ENCODE results near the gene ATP8A2. TPM values are rescaled to one million over a fixed set of nuclear protein-coding genes. Genes with fewer than 3 reads are reported as not detected.

The ATP8A2 gene
- polyA plus RNA-seq, 1 donor: 1.6 TPM

DNA sequence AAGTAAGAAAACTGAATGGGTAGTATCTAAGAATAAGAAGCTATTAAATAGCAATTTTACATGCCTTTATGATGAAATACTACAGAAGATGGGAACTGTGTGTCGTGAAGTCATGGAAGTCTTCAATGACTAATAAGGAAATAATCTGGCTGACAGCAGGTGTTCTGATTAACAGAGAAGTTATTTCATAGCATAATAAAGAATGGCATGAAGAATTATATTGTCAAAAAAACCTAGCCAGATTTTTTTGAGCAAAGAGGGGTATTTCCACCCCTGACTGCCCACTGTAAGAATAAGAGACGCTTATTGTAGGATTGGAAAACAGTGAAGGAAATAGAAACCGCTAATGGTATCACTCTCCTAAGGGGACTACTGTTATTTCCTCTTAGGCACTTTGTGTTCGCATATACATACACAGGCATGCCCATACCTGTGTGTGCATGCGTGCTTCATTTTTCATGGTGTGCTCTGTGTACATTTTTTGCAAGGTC, 361.3 kb downstream of the ATP8A2 start:
- DNase-seq: no peak

DNA sequence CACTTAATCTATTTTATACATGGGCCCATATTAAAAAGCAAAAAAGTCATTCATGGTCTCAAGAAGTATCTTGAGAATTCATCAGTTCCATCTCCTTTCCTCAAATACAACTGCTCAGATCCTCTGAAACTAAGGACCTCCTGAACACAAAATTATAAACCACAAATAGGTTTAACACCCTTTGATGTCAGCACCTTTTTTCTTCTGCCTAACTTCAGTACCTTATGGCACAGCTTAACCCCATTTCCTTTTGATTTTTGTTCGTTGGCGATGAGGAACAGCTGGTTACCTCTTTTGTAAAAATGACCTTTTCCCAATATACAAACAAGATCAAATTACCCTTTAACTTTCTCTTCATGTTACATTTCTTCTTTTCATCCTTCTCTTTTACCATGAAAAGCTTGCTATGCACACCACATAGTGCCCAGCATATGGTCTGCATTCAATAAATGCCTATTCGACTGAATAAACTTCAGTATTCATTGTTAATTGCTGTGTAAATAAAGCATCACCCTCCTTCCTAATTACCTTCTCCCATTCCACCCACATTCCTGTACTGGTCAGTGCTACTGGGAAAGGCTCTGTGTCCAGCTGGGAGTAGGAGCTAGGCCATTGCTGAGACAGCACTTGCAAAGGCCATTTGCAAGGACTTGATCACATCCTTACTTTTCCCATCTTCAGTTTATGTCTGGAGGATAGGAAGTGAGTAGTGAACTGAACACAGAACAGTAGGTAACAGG, 362.1 kb downstream of the ATP8A2 start:
- DNase-seq: no peak

GRCh38 chr13:25738342-25739196, 366.8 kb downstream of the ATP8A2 start:
- DNase-seq: no peak

- peak; percentile 71 for DNase-seq
Measured at GRCh38 chr13:25739376-25739775, 367.6 kb downstream of the ATP8A2 start.

GRCh38 chr13:25741796-25742195, 370.0 kb downstream of the ATP8A2 start:
- no peak for DNase-seq

GRCh38 chr13:25742220-25742619, 370.4 kb downstream of the ATP8A2 start:
- DNase-seq: no peak

DNA sequence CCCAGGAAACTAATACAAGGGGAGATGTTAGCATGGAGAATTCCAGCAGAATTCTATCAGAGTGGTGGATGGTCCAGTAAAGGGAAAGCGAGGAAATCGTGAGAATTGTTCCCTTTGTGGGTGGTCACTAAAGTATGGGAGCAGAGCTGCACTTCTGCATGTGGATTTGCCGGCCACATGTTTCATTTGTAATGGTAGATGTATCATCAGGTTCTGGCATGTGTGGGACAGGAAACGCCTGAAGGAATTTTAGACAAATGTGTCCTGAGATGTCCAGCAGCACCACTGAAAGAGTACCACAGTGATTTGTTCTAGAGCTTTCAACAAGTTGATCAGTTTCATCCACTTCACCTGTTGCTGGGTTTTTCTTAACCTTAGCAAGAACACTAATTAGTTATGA, 371.6 kb downstream of the ATP8A2 start:
- DNase-seq: no peak

- no peak for DNase-seq
Measured at GRCh38 chr13:25744178-25744577, 372.4 kb downstream of the ATP8A2 start.

DNA sequence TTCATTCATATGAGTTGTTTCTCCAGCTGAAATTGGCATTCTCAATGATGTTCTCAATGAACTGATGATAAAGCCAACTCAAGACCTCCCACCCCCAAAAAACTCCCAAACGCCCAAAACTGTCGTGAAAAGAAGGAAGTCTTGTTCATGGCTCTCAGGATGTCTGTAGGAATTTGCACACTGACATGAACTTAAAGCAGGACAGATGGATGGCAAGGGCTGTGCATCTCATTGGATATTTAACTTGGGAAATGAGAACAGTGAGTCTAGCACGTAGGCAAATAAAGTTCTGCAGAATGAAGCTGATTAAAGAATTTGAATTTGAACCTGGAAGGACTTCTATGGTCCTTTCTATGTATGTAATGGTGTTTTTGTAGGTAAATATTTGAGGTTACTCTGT, 374.4 kb downstream of the ATP8A2 start:
- no peak for DNase-seq

GRCh38 chr13:25752957-25753551, 381.3 kb downstream of the ATP8A2 start:
- DNase-seq: peak; percentile 88

- no peak for DNase-seq
Measured at GRCh38 chr13:25753976-25754375, 382.2 kb downstream of the ATP8A2 start.

DNA sequence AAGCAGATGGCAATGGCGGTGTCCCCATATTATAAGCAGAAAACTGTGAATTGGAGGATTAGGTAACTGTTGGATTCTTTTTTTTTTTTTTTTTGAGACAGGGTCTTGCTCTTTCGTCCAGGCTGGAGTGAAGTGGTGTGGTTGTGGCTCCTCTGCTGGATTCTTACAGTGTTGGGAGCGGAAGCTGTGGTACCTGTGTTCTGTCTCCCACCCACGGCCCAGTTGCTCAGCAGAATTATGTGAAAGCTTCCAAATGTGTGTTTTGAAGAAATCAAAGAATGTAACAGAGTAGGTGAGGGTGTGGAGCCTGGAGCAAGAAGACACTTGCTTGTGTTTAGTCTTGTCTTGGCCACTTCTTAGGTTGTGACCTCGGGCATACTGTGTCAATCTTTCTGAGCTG, 384.5 kb downstream of the ATP8A2 start:
- DNase-seq: no peak

- no peak for DNase-seq
Measured at GRCh38 chr13:25756912-25757311, 385.1 kb downstream of the ATP8A2 start.

- DNase-seq: no peak
Measured at GRCh38 chr13:25761041-25761440, 389.3 kb downstream of the ATP8A2 start.

- no peak for DNase-seq
Measured at GRCh38 chr13:25762281-25762680, 390.5 kb downstream of the ATP8A2 start.

DNA sequence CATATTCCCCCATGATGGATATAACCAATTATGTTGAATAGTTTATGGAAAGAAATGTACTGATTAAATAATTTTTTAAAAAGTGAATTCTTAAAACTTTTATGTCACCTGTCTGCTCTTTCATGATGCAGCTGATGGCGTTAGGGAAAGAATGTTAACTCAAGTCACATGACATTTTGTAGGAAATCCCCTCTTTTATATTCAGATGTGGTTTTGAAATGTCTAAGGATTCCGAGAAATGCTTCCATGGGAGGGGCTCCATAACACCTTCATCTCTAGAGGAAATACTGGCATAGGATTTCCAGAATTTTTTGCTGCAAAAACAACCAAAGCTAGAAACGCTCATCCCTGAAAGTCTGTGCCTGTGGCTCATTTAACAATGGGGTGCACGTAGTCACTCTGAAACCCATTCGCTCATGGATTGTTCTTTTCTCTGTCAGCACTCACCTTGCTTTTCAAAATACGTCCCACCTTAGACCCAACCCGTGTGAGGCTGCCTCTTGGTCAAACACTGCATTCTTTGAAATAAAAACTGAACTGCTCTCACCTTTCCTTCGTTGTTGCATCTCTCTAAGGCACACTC, 391.1 kb downstream of the ATP8A2 start:
- DNase-seq: no peak

- no peak for DNase-seq
Measured at GRCh38 chr13:25764378-25764777, 392.6 kb downstream of the ATP8A2 start.

GRCh38 chr13:25765266-25765665, 393.5 kb downstream of the ATP8A2 start:
- DNase-seq: no peak

- no peak for DNase-seq
Measured at GRCh38 chr13:25766576-25766975, 394.8 kb downstream of the ATP8A2 start.

- no peak for DNase-seq
Measured at GRCh38 chr13:25766991-25767390, 395.2 kb downstream of the ATP8A2 start.

DNA sequence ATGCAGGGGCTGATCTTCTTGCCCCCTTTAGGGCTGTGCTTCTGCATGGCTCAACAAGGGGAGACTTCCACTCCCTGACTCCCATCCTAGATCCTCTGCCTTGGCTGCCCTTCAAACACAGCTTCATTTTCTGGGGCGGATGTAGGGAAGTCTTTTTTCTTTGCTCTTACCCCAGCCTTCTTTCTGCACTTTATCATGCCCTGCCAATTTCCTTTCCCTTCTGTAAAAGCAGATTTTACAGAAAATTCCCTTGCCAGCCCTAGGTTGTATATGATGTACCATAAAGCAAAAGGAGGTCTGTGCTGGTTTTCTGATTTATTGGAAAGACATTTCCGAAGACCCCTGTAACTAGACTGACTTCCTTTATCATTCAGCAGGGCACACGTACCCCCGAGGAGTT, 396.6 kb downstream of the ATP8A2 start:
- DNase-seq: no peak

GRCh38 chr13:25768838-25769237, 397.1 kb downstream of the ATP8A2 start:
- DNase-seq: peak; percentile 51

DNA sequence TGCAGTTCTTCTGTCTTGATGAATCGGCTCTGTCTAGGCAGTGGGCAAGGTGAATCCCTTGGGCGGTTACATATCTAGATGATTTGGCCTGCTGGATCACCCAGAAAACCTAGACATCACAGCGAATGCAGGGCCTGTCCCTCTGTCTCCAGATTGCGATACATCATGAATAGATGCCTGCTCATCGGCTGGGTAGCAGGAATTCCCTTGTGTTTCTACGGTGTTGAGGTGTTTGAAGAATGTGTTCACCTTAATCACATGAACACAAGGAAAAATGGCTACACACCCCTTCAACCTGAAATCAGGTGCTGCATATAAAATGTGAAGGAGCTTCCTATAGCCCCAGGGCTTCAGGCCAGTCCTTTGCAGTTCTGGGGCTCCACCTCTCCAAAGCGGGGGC, 398.8 kb downstream of the ATP8A2 start:
- no peak for DNase-seq

Measured in hindlimb muscle (tissue), 1 donor.